IMR-90 (cell line): ENCODE results near the gene C21orf91. TPM values are rescaled to one million over a fixed set of nuclear protein-coding genes. Genes with fewer than 3 reads are reported as not detected.

Experiments
- ATAC-seq: fragments of 200-7000 bp; cut with Tn5 transposase; 2 replicates; pipeline ENCODE4 v1.9.1; 2020; ENCODE audit warnings: low read depth, mild to moderate bottlenecking, moderate library complexity
- BruUV-seq: library from RNA; stranded (reverse); fragments of 400-500 nt; replicated peaks from 2 replicates; lab custom pipeline; 2021; lab: Mats Ljungman, UMichigan
- CTCF ChIA-PET: fragments of 300-600 bp; formaldehyde crosslinking; extraction: SDS; loops from one replicate; lab custom pipeline; 2021; ENCODE audit warnings: antibody characterized with exemption; lab: Yijun Ruan, JAX
- POLR2A ChIA-PET: fragments of 300-600 bp; sonication (Branson Sonifier 250); formaldehyde crosslinking; loops from one replicate; lab custom pipeline; 2022; ENCODE audit warnings: antibody characterized with exemption; ENCODE audit not compliant: unreplicated experiment; lab: Charles Lee
- DNase-seq: peaks from one replicate; pipeline ENCODE4 v3.0.0; 2013
- H2AFZ ChIP-seq: replicated peaks from 2 replicates; pipeline ENCODE3; 2013; ENCODE audit warnings: low read length, mild to moderate bottlenecking; ENCODE audit not compliant: poor library complexity
- H2AK5ac ChIP-seq: 2 replicates; pipeline ENCODE4 v1.6.1; 2013; ENCODE audit warnings: low read depth, low read length, inconsistent platforms
- H2AK9ac ChIP-seq: replicated peaks from 2 replicates; pipeline ENCODE3; 2013; ENCODE audit warnings: mild to moderate bottlenecking, low read depth, low read length, moderate library complexity; ENCODE audit not compliant: poor library complexity
- H2BK120ac ChIP-seq: 2 replicates; pipeline ENCODE4 v1.6.1; 2013; ENCODE audit warnings: low read depth, low read length, inconsistent platforms
- H2BK15ac ChIP-seq: 3 replicates; pipeline ENCODE4 v1.6.1; 2013; ENCODE audit warnings: low read depth, low read length, inconsistent platforms
- H2BK20ac ChIP-seq: 2 replicates; pipeline ENCODE4 v1.6.1; 2013; ENCODE audit warnings: low read depth, mild to moderate bottlenecking, inconsistent platforms, low read length, moderate library complexity
- H2BK5ac ChIP-seq: 2 replicates; pipeline ENCODE4 v1.6.1; 2013; ENCODE audit warnings: mild to moderate bottlenecking, low read depth, low read length, inconsistent platforms; ENCODE audit not compliant: poor library complexity, severe bottlenecking
- H3K14ac ChIP-seq: replicated peaks from 2 replicates; pipeline ENCODE4 v1.6.1; 2013; ENCODE audit warnings: low read depth, low read length, inconsistent platforms
- H3K18ac ChIP-seq: 2 replicates; pipeline ENCODE4 v1.6.1; 2013; ENCODE audit warnings: low read depth, low read length, control low read depth
- H3K23ac ChIP-seq: 2 replicates; pipeline ENCODE4 v1.6.1; 2013; ENCODE audit warnings: low read depth, low read length, inconsistent platforms
- H3K27ac ChIP-seq: 2 replicates; pipeline ENCODE4 v1.5.1; 2013; ENCODE audit warnings: mild to moderate bottlenecking, control low read depth, low read length; ENCODE audit not compliant: insufficient read depth
- H3K27me3 ChIP-seq: 2 replicates; pipeline ENCODE4 v1.6.1; 2013; ENCODE audit warnings: low read length; ENCODE audit not compliant: control insufficient read depth, insufficient read depth
- H3K36me3 ChIP-seq: 2 replicates; pipeline ENCODE4 v1.6.1; 2013; ENCODE audit warnings: low read length, mixed read lengths; ENCODE audit not compliant: control insufficient read depth, insufficient read depth
- H3K4ac ChIP-seq: 2 replicates; pipeline ENCODE4 v1.6.1; 2013; ENCODE audit warnings: low read depth, low read length, inconsistent platforms
- H3K4me1 ChIP-seq: 2 replicates; pipeline ENCODE4 v1.6.1; 2013; ENCODE audit warnings: low read length, mixed read lengths; ENCODE audit not compliant: control insufficient read depth, insufficient read depth
- H3K4me2 ChIP-seq: 2 replicates; pipeline ENCODE4 v1.6.1; 2013; ENCODE audit warnings: low read depth, mild to moderate bottlenecking, control low read depth, low read length, moderate library complexity
- H3K4me3 ChIP-seq: 2 replicates; pipeline ENCODE4 v1.5.1; 2013; ENCODE audit warnings: low read depth, mild to moderate bottlenecking, control low read depth, low read length, moderate library complexity; ENCODE audit not compliant: insufficient read depth
- H3K56ac ChIP-seq: 2 replicates; pipeline ENCODE4 v1.6.1; 2013; ENCODE audit warnings: low read length, inconsistent platforms; ENCODE audit not compliant: insufficient read depth; ENCODE audit errors: extremely low read depth
- H3K79me1 ChIP-seq, 2 experiments: 2 replicates each; pipeline ENCODE4 v1.6.1; 2013; ENCODE audit warnings: low read length in 2 of 2, inconsistent platforms in 1 of 2, low read depth in 1 of 2
- H3K9ac ChIP-seq: 2 replicates; pipeline ENCODE4 v1.6.1; 2013; ENCODE audit warnings: low read depth, low read length, control low read depth
- H3K9me1 ChIP-seq: 2 replicates; pipeline ENCODE4 v1.6.1; 2013; ENCODE audit warnings: low read length, inconsistent platforms; ENCODE audit not compliant: insufficient read depth
- H3K9me3 ChIP-seq: 2 replicates; pipeline ENCODE4 v1.6.1; 2013; ENCODE audit warnings: low read length; ENCODE audit not compliant: control insufficient read depth, insufficient read depth
- H4K20me1 ChIP-seq: 2 replicates; pipeline ENCODE4 v1.6.1; 2013; ENCODE audit warnings: low read length, inconsistent platforms; ENCODE audit not compliant: insufficient read depth
- H4K5ac ChIP-seq: 2 replicates; pipeline ENCODE4 v1.6.1; 2013; ENCODE audit warnings: mild to moderate bottlenecking, low read depth, low read length, control low read depth
- H4K8ac ChIP-seq, 2 experiments: 2 replicates each; pipeline ENCODE4 v1.6.1; 2013; ENCODE audit warnings: low read depth in 2 of 2, low read length in 2 of 2, control low read depth in 1 of 2, inconsistent platforms in 1 of 2
- H4K91ac ChIP-seq: 2 replicates; pipeline ENCODE4 v1.6.1; 2013; ENCODE audit warnings: low read depth, low read length, inconsistent platforms; ENCODE audit not compliant: insufficient read depth
- BHLHE40 ChIP-seq: fragments of 150-350 bp; IDR thresholded peaks from 2 replicates; pipeline ENCODE4 v1.6.1; 2016; ENCODE audit warnings: mild to moderate bottlenecking, low read depth, low read length
- CEBPB ChIP-seq: IDR thresholded peaks from 2 replicates; pipeline ENCODE4 v1.6.1; 2012; ENCODE audit warnings: low read depth, low read length, improper control_type of control experiment
- MAFK ChIP-seq: IDR thresholded peaks from 2 replicates; pipeline ENCODE4 v1.6.1; 2012; ENCODE audit warnings: low read depth, low read length, improper control_type of control experiment
- MAZ ChIP-seq: IDR thresholded peaks from 2 replicates; pipeline ENCODE4 v1.6.1; 2012; ENCODE audit warnings: low read depth, mild to moderate bottlenecking, low read length, improper control_type of control experiment, moderate library complexity, borderline replicate concordance
- MXI1 ChIP-seq: IDR thresholded peaks from 2 replicates; pipeline ENCODE4 v1.6.1; 2012; ENCODE audit warnings: low read depth, mild to moderate bottlenecking, low read length, moderate library complexity, borderline replicate concordance
- RAD21 ChIP-seq: IDR thresholded peaks from 2 replicates; pipeline ENCODE4 v1.6.1; 2012; ENCODE audit warnings: low read length, improper control_type of control experiment
- RCOR1 ChIP-seq: IDR thresholded peaks from 2 replicates; pipeline ENCODE4 v1.6.1; 2012; ENCODE audit warnings: mild to moderate bottlenecking, low read length, improper control_type of control experiment; ENCODE audit not compliant: insufficient replicate concordance
- RFX5 ChIP-seq: IDR thresholded peaks from 2 replicates; pipeline ENCODE4 v1.8.0; 2012; ENCODE audit warnings: low read depth, mild to moderate bottlenecking, low read length, moderate library complexity
- WGBS, 2 experiments: methylation state at CpG; one replicate each; pipeline versions ENCODE4 v1.1.5 to v1.1.7; 2013; ENCODE audit warnings: missing lambda C conversion rate in 2 of 2; ENCODE audit not compliant: insufficient read length in 1 of 2; ENCODE audit errors: extremely low coverage in 2 of 2; 5-methylcytosine and 5-hydroxymethylcytosine counted together
- dilution Hi-C: fragments of 300-500 bp; cut with HindIII; formaldehyde crosslinking; loops from one replicate; pipeline ENCODE4 v1.14.3; 2018; ENCODE audit warnings: low sequenced_read_pairs; ENCODE audit not compliant: unreplicated experiment
- in situ Hi-C: fragments of 300-500 bp; cut with MboI; formaldehyde crosslinking; loops from 3 replicates; pipeline ENCODE4 v1.14.3; 2019; ENCODE audit warnings: low sequenced_read_pairs, inconsistent platforms, mixed read lengths
- intact Hi-C: fragments of 100-400 bp; cut with micrococcal nuclease; formaldehyde crosslinking; loops from 2 replicates; pipeline ENCODE4 v1.10.0; 2022
- polyA plus RNA-seq, 3 experiments: library from polyadenylated mRNA; depleted of rRNA; stranded (reverse); fragments of >200 nt; gene quantifications; 2 replicates each; pipeline ENCODE4 v1.2.3, GENCODE V29; 2012; ENCODE audit warnings: low replicate concordance in 1 of 3
- total RNA-seq: library from RNA; depleted of rRNA; stranded (reverse); fragments of >200 nt; gene quantifications from 2 replicates; pipeline ENCODE4 v1.2.3, GENCODE V29; 2012
- TF ChIP-seq, protein P1 (sequence below): conservative IDR thresholded peaks from 2 replicates; pipeline ENCODE4 v1.5.1; 2012; ENCODE audit warnings: mild to moderate bottlenecking, low read depth, low read length, improper control_type of control experiment

The C21orf91 gene
- total and polyA plus RNA-seq, 2 of the 4 experiments (the other 2 are of a cell fraction), result 3.7 to 9.3 TPM

GRCh38 chr21:17742940-17743592, 76.1 kb downstream of the C21orf91 start:
- WGBS, 2 experiments, result no CpG with 5 or more reads among the region's 2 CpGs
- H3K4me1 ChIP-seq, result no peaks in the 10 kb centered on the region
- dilution Hi-C loops (no loop called here), in situ Hi-C loops (no loop called here), intact Hi-C loops (no loop called here)
- no peaks in the 10 kb centered on the region for H3K79me1 ChIP-seq
- TF ChIP-seq MAZ (no peak), BHLHE40 (no peak), MXI1 (no peak), RAD21 (no peak), RCOR1 (no peak), CEBPB (no peak), RFX5 (no peak), MAFK (no peak)
- TF ChIP-seq, protein P1, sequence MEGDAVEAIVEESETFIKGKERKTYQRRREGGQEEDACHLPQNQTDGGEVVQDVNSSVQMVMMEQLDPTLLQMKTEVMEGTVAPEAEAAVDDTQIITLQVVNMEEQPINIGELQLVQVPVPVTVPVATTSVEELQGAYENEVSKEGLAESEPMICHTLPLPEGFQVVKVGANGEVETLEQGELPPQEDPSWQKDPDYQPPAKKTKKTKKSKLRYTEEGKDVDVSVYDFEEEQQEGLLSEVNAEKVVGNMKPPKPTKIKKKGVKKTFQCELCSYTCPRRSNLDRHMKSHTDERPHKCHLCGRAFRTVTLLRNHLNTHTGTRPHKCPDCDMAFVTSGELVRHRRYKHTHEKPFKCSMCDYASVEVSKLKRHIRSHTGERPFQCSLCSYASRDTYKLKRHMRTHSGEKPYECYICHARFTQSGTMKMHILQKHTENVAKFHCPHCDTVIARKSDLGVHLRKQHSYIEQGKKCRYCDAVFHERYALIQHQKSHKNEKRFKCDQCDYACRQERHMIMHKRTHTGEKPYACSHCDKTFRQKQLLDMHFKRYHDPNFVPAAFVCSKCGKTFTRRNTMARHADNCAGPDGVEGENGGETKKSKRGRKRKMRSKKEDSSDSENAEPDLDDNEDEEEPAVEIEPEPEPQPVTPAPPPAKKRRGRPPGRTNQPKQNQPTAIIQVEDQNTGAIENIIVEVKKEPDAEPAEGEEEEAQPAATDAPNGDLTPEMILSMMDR, result no peak
- no peak overlapping the region for H2AK5ac ChIP-seq
- H3K9me3 ChIP-seq, result no peaks in the 10 kb centered on the region
- ATAC-seq (no peak), DNase-seq (no peak)
- H3K4me3 ChIP-seq, result no peak overlapping the region
- H3K27me3 ChIP-seq, result no peaks in the 10 kb centered on the region
- no peak overlapping the region for H3K23ac ChIP-seq
- H3K14ac ChIP-seq, result no peak overlapping the region
- CTCF ChIA-PET, result no interaction called here
- H3K4me2 ChIP-seq, result no peak overlapping the region
- no peak overlapping the region for H3K9ac ChIP-seq
- H3K18ac ChIP-seq, result no peak overlapping the region
- H2BK20ac ChIP-seq, result no peak overlapping the region
- no peaks in the 10 kb centered on the region for H3K9me1 ChIP-seq
- H4K20me1 ChIP-seq, result no peaks in the 10 kb centered on the region
- no peak overlapping the region for H2BK15ac ChIP-seq
- no peak overlapping the region for H2BK5ac ChIP-seq
- H2AK9ac ChIP-seq, result no peak overlapping the region
- H3K36me3 ChIP-seq, result no peaks in the 10 kb centered on the region
- no peak overlapping the region for H4K8ac ChIP-seq
- no TSS peak for BruUV-seq
- H4K91ac ChIP-seq, result no peak overlapping the region
- no peak overlapping the region for H3K4ac ChIP-seq
- H2AFZ ChIP-seq, result no peak overlapping the region
- H4K5ac ChIP-seq, result no peak overlapping the region
- no peak overlapping the region for H3K27ac ChIP-seq
- POLR2A ChIA-PET, result no interaction called here
- H3K56ac ChIP-seq, result no peak overlapping the region
- no peak overlapping the region for H2BK120ac ChIP-seq
